ENCODE results near the gene LINGO1. TPM values are rescaled to one million over a fixed set of nuclear protein-coding genes. Genes with fewer than 3 reads are reported as not detected.

Gene LINGO1
- total RNA-seq, 1 donor from 2014 or later = 4.5 TPM

DNA sequence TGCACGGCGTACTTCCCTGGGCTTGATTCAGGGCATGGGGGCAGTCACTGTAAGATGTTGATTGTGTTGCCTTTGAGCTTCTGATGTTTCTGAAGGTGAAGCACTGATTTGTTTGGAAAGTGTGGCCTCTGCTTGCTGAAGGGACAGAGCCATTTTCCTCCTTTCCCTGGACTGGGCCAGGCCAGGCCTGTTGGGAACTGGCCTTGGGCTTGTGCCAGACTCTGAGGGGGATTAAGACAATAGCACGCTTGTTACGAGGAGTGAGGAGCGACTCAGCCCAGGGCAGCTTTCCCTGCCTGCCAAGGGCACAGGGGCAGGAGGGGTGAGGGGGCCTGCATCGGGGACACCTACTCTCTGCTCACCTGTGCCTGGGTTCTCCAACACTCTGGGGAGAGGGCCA lies 42.9 kb downstream of the LINGO1 start:
- no peak for DNase-seq (ENCODE audit: low read depth)
- H3K9me3 ChIP-seq (ENCODE audit: insufficient read depth, low read depth, low read length) = no peaks in the 10 kb centered on the region
- H3K36me3 ChIP-seq (ENCODE audit: insufficient read depth, low read length) = no peaks in the 10 kb centered on the region
- H3K4me2 ChIP-seq (ENCODE audit: low read length) = no peak overlapping the region
- H3K27ac ChIP-seq (ENCODE audit: low read depth, low read length) = no peak overlapping the region
- FAIRE-seq = no peak
- no peak overlapping the region for H2AFZ ChIP-seq (ENCODE audit: low read depth, low read length)
- Mint-ChIP-seq H3K27ac (ENCODE audit: unreplicated experiment) (no peak overlapping the region), H3K9me3 (ENCODE audit: unreplicated experiment) (no peaks in the 10 kb centered on the region), H3K4me3 (ENCODE audit: unreplicated experiment) (no peak overlapping the region), H3K36me3 (ENCODE audit: low read depth, unreplicated experiment) (no peaks in the 10 kb centered on the region), H3K4me1 (ENCODE audit: low read depth, unreplicated experiment) (no peaks in the 10 kb centered on the region), H3K27me3 (ENCODE audit: low read depth, unreplicated experiment) (peaks cover 28% of the 10 kb centered on the region)
- no peak overlapping the region for H3K4me3 ChIP-seq (ENCODE audit: insufficient read depth, low read depth, low read length)
- no peaks in the 10 kb centered on the region for H4K20me1 ChIP-seq (ENCODE audit: insufficient read depth, low read length)
- no peak for TF ChIP-seq EZH2 (IDR thresholded peaks at IDR 0.05; ENCODE audit: insufficient read depth, low read length)
- TF ChIP-seq, protein P1, sequence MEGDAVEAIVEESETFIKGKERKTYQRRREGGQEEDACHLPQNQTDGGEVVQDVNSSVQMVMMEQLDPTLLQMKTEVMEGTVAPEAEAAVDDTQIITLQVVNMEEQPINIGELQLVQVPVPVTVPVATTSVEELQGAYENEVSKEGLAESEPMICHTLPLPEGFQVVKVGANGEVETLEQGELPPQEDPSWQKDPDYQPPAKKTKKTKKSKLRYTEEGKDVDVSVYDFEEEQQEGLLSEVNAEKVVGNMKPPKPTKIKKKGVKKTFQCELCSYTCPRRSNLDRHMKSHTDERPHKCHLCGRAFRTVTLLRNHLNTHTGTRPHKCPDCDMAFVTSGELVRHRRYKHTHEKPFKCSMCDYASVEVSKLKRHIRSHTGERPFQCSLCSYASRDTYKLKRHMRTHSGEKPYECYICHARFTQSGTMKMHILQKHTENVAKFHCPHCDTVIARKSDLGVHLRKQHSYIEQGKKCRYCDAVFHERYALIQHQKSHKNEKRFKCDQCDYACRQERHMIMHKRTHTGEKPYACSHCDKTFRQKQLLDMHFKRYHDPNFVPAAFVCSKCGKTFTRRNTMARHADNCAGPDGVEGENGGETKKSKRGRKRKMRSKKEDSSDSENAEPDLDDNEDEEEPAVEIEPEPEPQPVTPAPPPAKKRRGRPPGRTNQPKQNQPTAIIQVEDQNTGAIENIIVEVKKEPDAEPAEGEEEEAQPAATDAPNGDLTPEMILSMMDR (IDR thresholded peaks at IDR 0.05; ENCODE audit: insufficient read depth, low read depth, low read length) = no peak
- peaks cover 2% of the 10 kb centered on the region for H3K27me3 ChIP-seq (ENCODE audit: insufficient read depth, low read length)
- no peak overlapping the region for H3K9ac ChIP-seq (ENCODE audit: low read length)
- no peaks in the 10 kb centered on the region for H3K79me2 ChIP-seq (ENCODE audit: insufficient read depth, low read length)
- no peaks in the 10 kb centered on the region for H3K4me1 ChIP-seq (ENCODE audit: insufficient read depth, low read length)

DNA sequence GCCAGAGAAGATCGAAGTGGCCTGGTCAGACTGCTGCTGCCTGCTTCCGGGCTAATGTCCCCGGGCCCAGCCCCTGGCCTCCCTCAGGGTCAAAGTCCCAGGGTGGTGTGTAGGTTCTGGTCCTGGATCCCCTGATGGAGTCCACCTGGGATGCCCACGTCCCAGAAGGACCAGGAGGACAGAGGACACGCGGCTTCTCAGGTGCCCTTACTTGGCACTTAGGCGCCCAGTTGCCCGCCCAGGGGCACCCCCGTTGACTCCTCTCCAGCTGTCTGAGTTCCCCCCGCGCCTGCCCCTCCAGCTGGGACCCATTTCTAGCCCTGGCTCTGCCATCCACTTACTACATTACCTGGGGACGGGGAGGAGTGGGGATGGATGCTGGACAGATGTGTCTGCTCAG lies 44.6 kb downstream of the LINGO1 start:
- peaks cover 2% of the 10 kb centered on the region for H3K27me3 ChIP-seq (ENCODE audit: insufficient read depth, low read length)
- no peak overlapping the region for H3K27ac ChIP-seq (ENCODE audit: low read depth, low read length)
- no peak for FAIRE-seq

DNA sequence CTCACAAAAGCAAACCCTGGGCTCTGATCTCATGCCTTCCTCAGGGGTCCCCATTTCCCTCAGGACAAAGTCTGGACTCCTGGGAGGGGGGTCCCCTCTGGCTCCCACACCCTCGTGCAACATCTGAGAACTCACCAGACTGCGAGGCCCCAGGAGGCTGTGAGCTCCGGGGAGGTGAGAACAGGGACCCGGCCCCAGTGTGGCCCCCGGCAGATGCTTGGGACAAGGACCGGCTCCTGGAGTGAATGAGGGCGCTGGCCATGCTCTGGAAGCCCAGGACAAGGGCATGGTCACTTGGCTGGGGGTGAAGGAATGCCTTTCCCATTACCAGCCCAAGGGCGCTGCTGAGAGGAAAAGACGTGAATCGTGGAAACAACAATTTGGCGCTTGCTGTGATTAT lies 48.0 kb downstream of the LINGO1 start:
- Mint-ChIP-seq H3K9me3 (ENCODE audit: unreplicated experiment) (peaks cover 2% of the 10 kb centered on the region), H3K4me3 (ENCODE audit: unreplicated experiment) (no peak overlapping the region), H3K36me3 (ENCODE audit: low read depth, unreplicated experiment) (no peaks in the 10 kb centered on the region), H3K27ac (ENCODE audit: unreplicated experiment) (no peak overlapping the region), H3K27me3 (ENCODE audit: low read depth, unreplicated experiment) (peaks cover 48% of the 10 kb centered on the region), H3K4me1 (ENCODE audit: low read depth, unreplicated experiment) (no peaks in the 10 kb centered on the region)
- no peaks in the 10 kb centered on the region for H3K79me2 ChIP-seq (ENCODE audit: insufficient read depth, low read length)
- DNase-seq (ENCODE audit: low read depth) (no peak), FAIRE-seq (no peak)
- H3K4me3 ChIP-seq (ENCODE audit: insufficient read depth, low read depth, low read length) = no peak overlapping the region
- H3K27me3 ChIP-seq (ENCODE audit: insufficient read depth, low read length) = peaks cover 2% of the 10 kb centered on the region
- no peak overlapping the region for H3K4me2 ChIP-seq (ENCODE audit: low read length)
- no peak overlapping the region for H2AFZ ChIP-seq (ENCODE audit: low read depth, low read length)
- H3K9me3 ChIP-seq (ENCODE audit: insufficient read depth, low read depth, low read length) = no peaks in the 10 kb centered on the region
- H3K36me3 ChIP-seq (ENCODE audit: insufficient read depth, low read length) = no peaks in the 10 kb centered on the region
- H4K20me1 ChIP-seq (ENCODE audit: insufficient read depth, low read length) = no peaks in the 10 kb centered on the region
- TF ChIP-seq, protein P1 (IDR thresholded peaks at IDR 0.05; ENCODE audit: insufficient read depth, low read depth, low read length) = no peak
- no peak for TF ChIP-seq EZH2 (IDR thresholded peaks at IDR 0.05; ENCODE audit: insufficient read depth, low read length)
- no peak overlapping the region for H3K9ac ChIP-seq (ENCODE audit: low read length)
- H3K27ac ChIP-seq (ENCODE audit: low read depth, low read length) = no peak overlapping the region
- no peaks in the 10 kb centered on the region for H3K4me1 ChIP-seq (ENCODE audit: insufficient read depth, low read length)

More for the DNA sequence above, 44.6 kb downstream of the LINGO1 start:
- no peaks in the 10 kb centered on the region for H3K9me3 ChIP-seq (ENCODE audit: insufficient read depth, low read depth, low read length)
- Mint-ChIP-seq H3K4me1 (ENCODE audit: low read depth, unreplicated experiment) (no peaks in the 10 kb centered on the region), H3K27ac (ENCODE audit: unreplicated experiment) (no peak overlapping the region), H3K4me3 (ENCODE audit: unreplicated experiment) (no peak overlapping the region), H3K9me3 (ENCODE audit: unreplicated experiment) (no peaks in the 10 kb centered on the region), H3K36me3 (ENCODE audit: low read depth, unreplicated experiment) (no peaks in the 10 kb centered on the region), H3K27me3 (ENCODE audit: low read depth, unreplicated experiment) (peaks cover 40% of the 10 kb centered on the region)
- H2AFZ ChIP-seq (ENCODE audit: low read depth, low read length) = no peak overlapping the region
- H3K36me3 ChIP-seq (ENCODE audit: insufficient read depth, low read length) = no peaks in the 10 kb centered on the region
- H3K4me2 ChIP-seq (ENCODE audit: low read length) = no peak overlapping the region
- H3K79me2 ChIP-seq (ENCODE audit: insufficient read depth, low read length) = no peaks in the 10 kb centered on the region
- TF ChIP-seq, protein P1 (IDR thresholded peaks at IDR 0.05; ENCODE audit: insufficient read depth, low read depth, low read length) = no peak
- TF ChIP-seq EZH2 (IDR thresholded peaks at IDR 0.05; ENCODE audit: insufficient read depth, low read length) = no peak
- no peak for DNase-seq (ENCODE audit: low read depth)
- no peak overlapping the region for H3K9ac ChIP-seq (ENCODE audit: low read length)
- H3K4me3 ChIP-seq (ENCODE audit: insufficient read depth, low read depth, low read length) = no peak overlapping the region
- no peaks in the 10 kb centered on the region for H4K20me1 ChIP-seq (ENCODE audit: insufficient read depth, low read length)
- no peaks in the 10 kb centered on the region for H3K4me1 ChIP-seq (ENCODE audit: insufficient read depth, low read length)
